ENCODE data around the gene MCRS1. TPM values are rescaled to one million over a fixed set of nuclear protein-coding genes. Genes with fewer than 3 reads are reported as not detected.
"Not testable (repeated sequence)": the region's sequence is repeated elsewhere in the genome, so short reads cannot be mapped to it uniquely, and the experiment has no call there.

The MCRS1 gene
- polyA plus RNA-seq, 1 experiment, result 47.0 TPM

DNA sequence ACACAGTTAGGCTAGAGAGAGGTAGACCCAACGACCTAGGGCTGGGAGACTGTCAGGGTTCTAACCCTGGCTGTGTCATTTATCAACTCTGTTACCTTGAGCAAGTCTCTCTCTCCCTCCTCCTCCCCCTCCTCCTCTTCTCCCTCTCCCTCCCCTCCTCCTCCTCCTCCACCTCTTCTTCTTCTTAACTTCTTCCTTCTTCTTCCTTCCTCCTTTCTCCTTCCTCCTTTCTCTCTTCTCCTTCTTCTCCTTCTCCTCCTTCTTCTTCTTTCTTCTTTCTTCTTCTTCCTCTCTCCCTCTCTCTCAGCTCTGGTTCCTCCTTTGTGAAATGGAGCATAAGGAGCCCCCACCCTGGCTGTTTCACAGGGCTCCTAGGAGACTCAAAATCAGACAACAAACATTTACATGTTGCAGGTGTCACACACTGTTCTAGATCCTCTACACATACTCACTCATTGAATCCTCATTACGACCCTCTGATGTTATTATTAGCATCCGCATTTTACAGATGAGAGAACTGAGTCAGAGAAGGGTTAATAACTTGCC is 31.3 kb downstream of the MCRS1 start:
- POLR2A ChIA-PET, result no interaction called here
- DNase-seq (ENCODE audit: low read depth, low spot score), result no peak
- Histone ChIP-seq H3K9me3 (ENCODE audit: control insufficient read depth, insufficient read depth, low read length) (no peaks in the 10 kb centered on the region; the same call in 1 of the 2 replicates), H3K27me3 (ENCODE audit: control insufficient read depth, insufficient read depth, low read length) (peaks cover 34% of the 10 kb centered on the region), H3K4me3 (ENCODE audit: low read depth, low read length) (no peak overlapping the region), H3K27ac (ENCODE audit: low read depth, low read length) (no peak overlapping the region)
- CTCF ChIA-PET, result interaction anchor here (0.6 to 1.7 kb wide), 4 partner anchors 47 to 207 kb away, joined by 3 to 7 read pairs (median 4); no protein-coding TSS in a partner anchor
- TF ChIP-seq, protein P1, sequence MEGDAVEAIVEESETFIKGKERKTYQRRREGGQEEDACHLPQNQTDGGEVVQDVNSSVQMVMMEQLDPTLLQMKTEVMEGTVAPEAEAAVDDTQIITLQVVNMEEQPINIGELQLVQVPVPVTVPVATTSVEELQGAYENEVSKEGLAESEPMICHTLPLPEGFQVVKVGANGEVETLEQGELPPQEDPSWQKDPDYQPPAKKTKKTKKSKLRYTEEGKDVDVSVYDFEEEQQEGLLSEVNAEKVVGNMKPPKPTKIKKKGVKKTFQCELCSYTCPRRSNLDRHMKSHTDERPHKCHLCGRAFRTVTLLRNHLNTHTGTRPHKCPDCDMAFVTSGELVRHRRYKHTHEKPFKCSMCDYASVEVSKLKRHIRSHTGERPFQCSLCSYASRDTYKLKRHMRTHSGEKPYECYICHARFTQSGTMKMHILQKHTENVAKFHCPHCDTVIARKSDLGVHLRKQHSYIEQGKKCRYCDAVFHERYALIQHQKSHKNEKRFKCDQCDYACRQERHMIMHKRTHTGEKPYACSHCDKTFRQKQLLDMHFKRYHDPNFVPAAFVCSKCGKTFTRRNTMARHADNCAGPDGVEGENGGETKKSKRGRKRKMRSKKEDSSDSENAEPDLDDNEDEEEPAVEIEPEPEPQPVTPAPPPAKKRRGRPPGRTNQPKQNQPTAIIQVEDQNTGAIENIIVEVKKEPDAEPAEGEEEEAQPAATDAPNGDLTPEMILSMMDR (IDR thresholded peaks at IDR 0.05; ENCODE audit: low read depth, low read length), result no peak

DNA sequence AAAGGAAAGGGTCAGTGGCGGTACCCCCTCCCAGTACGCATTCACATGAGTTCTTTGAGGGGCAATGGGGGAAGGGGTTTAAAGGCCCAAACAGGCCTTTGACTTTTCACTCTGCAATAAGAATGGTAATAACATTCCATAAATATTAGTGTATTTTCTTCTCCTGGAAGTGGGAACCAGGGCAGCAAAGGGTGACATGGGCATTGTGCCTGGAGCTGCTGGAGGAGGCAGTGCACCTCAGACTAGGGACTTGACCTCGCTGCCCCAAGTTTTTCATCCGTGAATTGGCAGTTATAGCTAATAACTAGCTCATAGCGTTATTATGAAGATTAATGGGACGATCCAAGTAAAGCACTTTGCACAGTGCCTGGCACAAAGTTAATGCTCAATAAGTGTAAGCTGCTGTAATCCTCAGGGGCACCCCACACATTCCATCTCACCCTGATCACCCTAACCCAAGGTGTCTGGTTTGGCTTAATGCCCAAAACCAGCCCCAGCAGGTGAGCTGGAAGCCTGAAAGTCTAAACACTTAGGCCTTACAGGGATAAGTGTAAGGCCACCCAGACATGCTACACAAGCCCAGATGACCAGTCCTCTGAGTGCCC is 31.9 kb downstream of the MCRS1 start:
- TF ChIP-seq, protein P1 (IDR thresholded peaks at IDR 0.05; ENCODE audit: low read depth, low read length), result no peak
- no peak overlapping the region for H3K4me3 ChIP-seq (ENCODE audit: low read depth, low read length)
- H3K27ac ChIP-seq (ENCODE audit: low read depth, low read length), result no peak overlapping the region
- H3K9me3 ChIP-seq (ENCODE audit: control insufficient read depth, insufficient read depth, low read length), result no peaks in the 10 kb centered on the region; the same call in 1 of the 2 replicates
- DNase-seq (ENCODE audit: low read depth, low spot score), result no peak
- ChIA-PET POLR2A (no interaction called here), CTCF (interaction anchor here (0.6 to 1.7 kb wide), 2 partner anchors 177 to 193 kb away, joined by 3 to 5 read pairs; no protein-coding TSS in a partner anchor)
- peaks cover 32% of the 10 kb centered on the region for H3K27me3 ChIP-seq (ENCODE audit: control insufficient read depth, insufficient read depth, low read length)

DNA sequence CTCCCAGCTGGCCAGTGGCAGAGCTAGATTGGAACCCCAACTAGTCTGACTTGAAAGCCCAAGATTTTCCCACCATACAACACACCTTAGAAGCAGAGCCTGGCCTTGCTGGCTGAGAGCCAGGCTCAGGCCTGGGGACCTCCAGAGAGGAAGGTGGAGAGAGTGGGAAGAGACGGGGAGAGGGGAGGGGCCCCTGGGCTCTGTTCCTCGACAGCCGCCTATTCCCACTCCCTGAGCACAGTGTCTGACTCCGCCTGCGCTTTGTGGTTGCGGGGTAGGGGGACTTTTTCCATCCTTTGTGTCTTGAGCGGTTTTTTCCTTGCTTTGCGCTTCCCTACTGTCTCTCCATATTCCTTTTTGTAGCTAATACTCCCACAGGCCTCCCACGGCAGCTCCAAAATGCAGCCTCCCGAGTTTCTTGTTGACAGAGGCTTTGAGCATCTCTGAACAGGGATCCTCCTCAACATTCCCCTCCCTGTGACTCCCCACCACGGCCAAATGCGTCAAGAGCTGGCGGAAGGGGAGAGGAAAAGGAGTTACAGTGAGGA is 33.1 kb downstream of the MCRS1 start:
- ChIA-PET POLR2A (no interaction called here), CTCF (interaction anchor here (1.5 to 1.7 kb wide), 2 partner anchors 176 kb away, joined by 5 to 12 read pairs; no protein-coding TSS in a partner anchor)
- Histone ChIP-seq H3K27ac (ENCODE audit: low read depth, low read length) (no peak overlapping the region), H3K27me3 (ENCODE audit: control insufficient read depth, insufficient read depth, low read length) (peaks cover 20% of the 10 kb centered on the region), H3K9me3 (ENCODE audit: control insufficient read depth, insufficient read depth, low read length) (no peaks in the 10 kb centered on the region; the same call in 1 of the 2 replicates), H3K4me3 (ENCODE audit: low read depth, low read length) (no peak overlapping the region)
- no peak for DNase-seq (ENCODE audit: low read depth, low spot score)
- TF ChIP-seq, protein P1 (IDR thresholded peaks at IDR 0.05; ENCODE audit: low read depth, low read length), result no peak

DNA sequence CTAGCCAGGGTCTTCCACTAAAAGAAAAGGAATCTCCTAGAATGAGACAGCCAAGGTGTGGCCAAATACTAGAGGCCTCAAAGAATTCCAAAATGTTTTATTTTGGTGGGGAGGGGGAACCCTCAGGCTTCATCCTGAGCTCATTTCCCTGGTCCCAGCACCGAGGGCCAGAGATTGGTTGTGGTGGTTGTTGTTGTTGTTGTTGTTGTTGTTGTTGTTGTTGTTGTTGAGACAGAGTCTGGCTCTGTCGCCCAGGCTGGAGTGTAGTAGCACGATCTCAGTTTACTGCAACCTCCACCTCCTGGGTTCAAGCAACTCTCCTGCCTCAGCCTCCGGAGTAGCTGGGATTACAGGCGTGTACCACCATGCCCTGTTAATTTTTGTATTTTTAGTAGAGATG is 33.8 kb downstream of the MCRS1 start:
- peaks cover 13% of the 10 kb centered on the region for H3K27me3 ChIP-seq (ENCODE audit: control insufficient read depth, insufficient read depth, low read length)
- H3K27ac ChIP-seq (ENCODE audit: low read depth, low read length); H3K4me3 ChIP-seq (ENCODE audit: low read depth, low read length); H3K9me3 ChIP-seq (ENCODE audit: control insufficient read depth, insufficient read depth, low read length); DNase-seq (ENCODE audit: low read depth, low spot score); POLR2A ChIA-PET: not testable (repeated sequence)
- CTCF ChIA-PET, result interaction anchor here (1.5 kb wide), 1 partner anchor 176 kb away, joined by 12 read pairs; no protein-coding TSS in a partner anchor

DNA sequence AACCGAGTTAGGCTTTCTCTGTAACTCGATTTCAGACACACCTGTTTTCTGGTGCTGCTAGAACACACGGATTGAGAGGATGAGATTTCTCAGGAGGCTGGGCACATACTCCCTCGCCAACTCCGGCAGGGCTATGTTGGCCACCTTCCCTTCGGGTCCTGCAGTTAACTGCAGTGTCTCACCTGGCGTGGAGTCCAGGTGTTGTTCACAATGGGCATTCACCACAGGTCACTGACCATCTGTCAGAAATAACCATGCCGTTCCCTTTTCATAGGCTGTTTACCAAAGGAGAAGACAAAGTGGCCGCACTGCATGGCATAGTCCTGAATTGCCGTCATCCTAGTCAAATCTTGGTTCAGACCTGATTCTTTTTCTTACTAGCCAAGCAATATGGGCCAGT is 34.6 kb downstream of the MCRS1 start:
- ChIA-PET CTCF (interaction anchor here (0.8 to 1.5 kb wide), 2 partner anchors 19 to 175 kb away, joined by 3 to 12 read pairs; no protein-coding TSS in a partner anchor), POLR2A (no interaction called here)
- H3K4me3 ChIP-seq (ENCODE audit: low read depth, low read length), result no peak overlapping the region
- peaks cover 12% of the 10 kb centered on the region for H3K27me3 ChIP-seq (ENCODE audit: control insufficient read depth, insufficient read depth, low read length)
- no peak for DNase-seq (ENCODE audit: low read depth, low spot score)
- no peaks in the 10 kb centered on the region for H3K9me3 ChIP-seq (ENCODE audit: control insufficient read depth, insufficient read depth, low read length)
- no peak overlapping the region for H3K27ac ChIP-seq (ENCODE audit: low read depth, low read length)
- TF ChIP-seq, protein P1 (IDR thresholded peaks at IDR 0.05; ENCODE audit: low read depth, low read length), result no peak

Measured in AG04450 (cell line).